Smooth muscle cell (in vitro differentiated cells): ENCODE results near the gene KCNH1. TPM values are rescaled to one million over a fixed set of nuclear protein-coding genes. Genes with fewer than 3 reads are reported as not detected.
A peak's percentile ranks its signal among the peaks of the same experiment; 100 is the strongest.

Experiments used
- DNase-seq: peaks from one replicate; lab custom pipeline; 2025; ENCODE audit not compliant: unreplicated experiment; lab: John Stamatoyannopoulos, UW
- H2AFZ ChIP-seq: fragments of 200-600 bp; sonication (generic); 2 replicates; pipeline ENCODE4 v1.6.0; 2016; ENCODE audit warnings: antibody characterized with exemption, low read depth, mild to moderate bottlenecking
- H3F3A ChIP-seq: fragments of 200-600 bp; sonication (generic); 2 replicates; pipeline ENCODE4 v1.6.0; 2017; ENCODE audit warnings: antibody characterized with exemption, low read depth
- H3K27ac ChIP-seq: fragments of 200-600 bp; sonication (generic); 2 replicates; pipeline ENCODE4 v1.5.1; 2016; ENCODE audit warnings: low read depth, mild to moderate bottlenecking
- H3K27me3 ChIP-seq: fragments of 200-600 bp; sonication (generic); 2 replicates; pipeline ENCODE4 v1.6.1; 2016; ENCODE audit warnings: low read depth, mild to moderate bottlenecking
- H3K36me3 ChIP-seq: fragments of 200-600 bp; sonication (generic); 2 replicates; pipeline ENCODE4 v1.5.1; 2016; ENCODE audit warnings: low read depth
- H3K4me1 ChIP-seq: fragments of 200-600 bp; sonication (generic); 2 replicates; pipeline ENCODE4 v1.5.1; 2016; ENCODE audit warnings: low read depth
- H3K4me2 ChIP-seq: fragments of 200-600 bp; sonication (generic); 2 replicates; pipeline ENCODE4 v1.6.0; 2016; ENCODE audit warnings: mild to moderate bottlenecking
- H3K4me3 ChIP-seq: fragments of 200-600 bp; sonication (generic); 2 replicates; pipeline ENCODE4 v1.5.1; 2016; ENCODE audit warnings: mild to moderate bottlenecking
- H3K79me2 ChIP-seq: fragments of 200-600 bp; sonication (generic); 2 replicates; pipeline ENCODE4 v1.6.0; 2016; ENCODE audit warnings: low read depth, mild to moderate bottlenecking
- H3K9ac ChIP-seq: fragments of 200-600 bp; sonication (generic); 2 replicates; pipeline ENCODE4 v1.6.0; 2016; ENCODE audit warnings: low read depth
- H3K9me3 ChIP-seq: fragments of 200-600 bp; sonication (generic); replicated peaks from 2 replicates; pipeline ENCODE4 v1.5.1; 2016; ENCODE audit warnings: low read depth
- H4K20me1 ChIP-seq: fragments of 200-600 bp; sonication (generic); 2 replicates; pipeline ENCODE4 v1.6.0; 2016; ENCODE audit warnings: low read depth
- WGBS: methylation state at CpG from one replicate; pipeline ENCODE4 v1.1.7; 2016; ENCODE audit warnings: low lambda C conversion rate; 5-methylcytosine and 5-hydroxymethylcytosine counted together
- polyA plus RNA-seq: library from polyadenylated mRNA; unstranded; fragments of >200 nt; fragmentation: Nextera tagmentation; extraction: Ambion mirVana; gene quantifications from 2 replicates; pipeline ENCODE4 v1.2.1, GENCODE V29; 2016
- total RNA-seq: library from RNA; depleted of rRNA; stranded (reverse); fragments of >200 nt; gene quantifications from 2 replicates; pipeline ENCODE4 v1.2.3, GENCODE V29; 2014
- TF ChIP-seq, protein P1 (sequence below): fragments of 200-600 bp; sonication (generic); IDR thresholded peaks from 2 replicates; pipeline ENCODE4 v1.5.1; 2017; ENCODE audit warnings: borderline replicate concordance, mild to moderate bottlenecking, antibody characterized with exemption; ENCODE audit not compliant: insufficient read depth, poor library complexity, severe bottlenecking

KCNH1 gene, protein sequence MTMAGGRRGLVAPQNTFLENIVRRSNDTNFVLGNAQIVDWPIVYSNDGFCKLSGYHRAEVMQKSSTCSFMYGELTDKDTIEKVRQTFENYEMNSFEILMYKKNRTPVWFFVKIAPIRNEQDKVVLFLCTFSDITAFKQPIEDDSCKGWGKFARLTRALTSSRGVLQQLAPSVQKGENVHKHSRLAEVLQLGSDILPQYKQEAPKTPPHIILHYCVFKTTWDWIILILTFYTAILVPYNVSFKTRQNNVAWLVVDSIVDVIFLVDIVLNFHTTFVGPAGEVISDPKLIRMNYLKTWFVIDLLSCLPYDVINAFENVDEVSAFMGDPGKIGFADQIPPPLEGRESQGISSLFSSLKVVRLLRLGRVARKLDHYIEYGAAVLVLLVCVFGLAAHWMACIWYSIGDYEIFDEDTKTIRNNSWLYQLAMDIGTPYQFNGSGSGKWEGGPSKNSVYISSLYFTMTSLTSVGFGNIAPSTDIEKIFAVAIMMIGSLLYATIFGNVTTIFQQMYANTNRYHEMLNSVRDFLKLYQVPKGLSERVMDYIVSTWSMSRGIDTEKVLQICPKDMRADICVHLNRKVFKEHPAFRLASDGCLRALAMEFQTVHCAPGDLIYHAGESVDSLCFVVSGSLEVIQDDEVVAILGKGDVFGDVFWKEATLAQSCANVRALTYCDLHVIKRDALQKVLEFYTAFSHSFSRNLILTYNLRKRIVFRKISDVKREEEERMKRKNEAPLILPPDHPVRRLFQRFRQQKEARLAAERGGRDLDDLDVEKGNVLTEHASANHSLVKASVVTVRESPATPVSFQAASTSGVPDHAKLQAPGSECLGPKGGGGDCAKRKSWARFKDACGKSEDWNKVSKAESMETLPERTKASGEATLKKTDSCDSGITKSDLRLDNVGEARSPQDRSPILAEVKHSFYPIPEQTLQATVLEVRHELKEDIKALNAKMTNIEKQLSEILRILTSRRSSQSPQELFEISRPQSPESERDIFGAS
- total RNA-seq (0.58 and 1.9 TPM in 2 replicates), polyA plus RNA-seq (0.30 and 0.71 TPM in 2 replicates)

DNA sequence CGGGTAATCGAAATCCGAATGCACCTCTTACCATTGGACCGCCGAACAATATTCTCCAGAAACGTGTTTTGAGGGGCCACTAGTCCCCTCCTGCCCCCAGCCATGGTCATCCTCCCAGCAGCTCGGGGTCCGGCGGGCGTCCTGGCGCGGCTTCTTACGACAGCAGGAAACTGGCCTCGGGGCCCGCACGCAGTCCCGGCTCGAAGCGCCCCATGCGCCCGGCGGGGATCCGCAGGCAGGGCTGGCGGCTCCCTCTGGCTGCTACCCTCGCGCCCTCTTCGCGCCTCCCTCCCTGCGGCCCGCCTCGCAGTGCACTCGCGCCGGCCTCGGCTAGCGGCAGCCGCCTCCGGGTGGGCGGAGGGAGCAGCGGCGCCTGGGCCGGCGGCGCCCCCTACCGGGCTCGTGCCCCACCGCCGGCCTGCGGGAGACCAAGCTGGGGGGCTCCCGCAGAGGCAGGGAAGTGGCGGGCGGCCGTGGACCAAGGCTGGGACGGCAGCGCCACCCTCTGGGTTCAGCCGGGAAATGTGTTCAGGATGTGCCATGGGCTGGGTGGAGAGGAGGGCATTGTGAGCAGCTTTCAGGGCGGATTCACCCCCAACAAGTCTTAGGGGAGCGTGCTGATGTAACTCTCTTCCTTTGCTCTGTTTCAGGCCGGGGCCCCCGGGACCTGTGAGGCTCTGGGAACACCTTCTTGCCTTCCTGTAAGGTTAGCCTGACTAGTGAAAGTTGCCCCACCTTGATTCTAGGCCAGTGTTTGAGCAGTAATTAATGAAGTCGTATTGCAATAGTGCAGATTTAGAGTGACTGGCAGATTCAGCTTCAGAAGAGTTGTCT lies at the start of gene KCNH1:
Gene KCNH1 (minus strand): TSS at position 313 of the 834 bp plus-strand sequence. CDS start 203 bp downstream, at position 110.
- WGBS, result 3% methylated on average over 59 of the region's 61 CpGs
- TF ChIP-seq, protein P1, sequence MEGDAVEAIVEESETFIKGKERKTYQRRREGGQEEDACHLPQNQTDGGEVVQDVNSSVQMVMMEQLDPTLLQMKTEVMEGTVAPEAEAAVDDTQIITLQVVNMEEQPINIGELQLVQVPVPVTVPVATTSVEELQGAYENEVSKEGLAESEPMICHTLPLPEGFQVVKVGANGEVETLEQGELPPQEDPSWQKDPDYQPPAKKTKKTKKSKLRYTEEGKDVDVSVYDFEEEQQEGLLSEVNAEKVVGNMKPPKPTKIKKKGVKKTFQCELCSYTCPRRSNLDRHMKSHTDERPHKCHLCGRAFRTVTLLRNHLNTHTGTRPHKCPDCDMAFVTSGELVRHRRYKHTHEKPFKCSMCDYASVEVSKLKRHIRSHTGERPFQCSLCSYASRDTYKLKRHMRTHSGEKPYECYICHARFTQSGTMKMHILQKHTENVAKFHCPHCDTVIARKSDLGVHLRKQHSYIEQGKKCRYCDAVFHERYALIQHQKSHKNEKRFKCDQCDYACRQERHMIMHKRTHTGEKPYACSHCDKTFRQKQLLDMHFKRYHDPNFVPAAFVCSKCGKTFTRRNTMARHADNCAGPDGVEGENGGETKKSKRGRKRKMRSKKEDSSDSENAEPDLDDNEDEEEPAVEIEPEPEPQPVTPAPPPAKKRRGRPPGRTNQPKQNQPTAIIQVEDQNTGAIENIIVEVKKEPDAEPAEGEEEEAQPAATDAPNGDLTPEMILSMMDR, result peak; percentile 99
- Histone ChIP-seq H3F3A (no peaks in the 10 kb centered on the region), H3K36me3 (no peaks in the 10 kb centered on the region), H3K9me3 (no peaks in the 10 kb centered on the region), H3K27ac (no peak within 1 kb of the TSS), H3K9ac (no peak within 1 kb of the TSS), H2AFZ (peak within 1 kb of the TSS; percentile 88), H3K27me3 (peaks cover 47% of the 10 kb centered on the region), H3K79me2 (no peaks in the 10 kb centered on the region), H3K4me1 (no peaks in the 10 kb centered on the region), H3K4me3 (peak within 1 kb of the TSS; percentile 54), H4K20me1 (no peaks in the 10 kb centered on the region), H3K4me2 (peak within 1 kb of the TSS; percentile 94)
- peak; percentile 53 for DNase-seq

DNA sequence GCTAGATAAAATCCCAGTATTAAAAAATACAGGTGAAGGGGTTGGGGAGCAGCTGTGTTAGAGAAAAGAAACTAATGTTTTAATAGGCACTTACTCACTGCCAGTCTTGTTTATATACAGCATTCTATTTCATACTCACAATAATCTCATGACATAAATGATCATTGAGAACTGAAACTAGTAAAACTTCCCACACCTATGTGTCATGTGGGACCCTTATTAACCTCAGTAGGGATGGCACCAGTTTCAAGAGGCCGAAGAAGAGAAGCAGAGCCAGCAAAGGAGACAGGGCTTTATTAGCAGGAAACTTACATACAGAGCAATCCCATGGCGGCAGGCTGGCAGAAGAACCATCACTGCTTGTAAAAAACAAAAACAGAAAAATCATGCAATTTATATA lies 48.8 kb upstream of the KCNH1 start:
- no peak overlapping the region for H3K27ac ChIP-seq

DNA sequence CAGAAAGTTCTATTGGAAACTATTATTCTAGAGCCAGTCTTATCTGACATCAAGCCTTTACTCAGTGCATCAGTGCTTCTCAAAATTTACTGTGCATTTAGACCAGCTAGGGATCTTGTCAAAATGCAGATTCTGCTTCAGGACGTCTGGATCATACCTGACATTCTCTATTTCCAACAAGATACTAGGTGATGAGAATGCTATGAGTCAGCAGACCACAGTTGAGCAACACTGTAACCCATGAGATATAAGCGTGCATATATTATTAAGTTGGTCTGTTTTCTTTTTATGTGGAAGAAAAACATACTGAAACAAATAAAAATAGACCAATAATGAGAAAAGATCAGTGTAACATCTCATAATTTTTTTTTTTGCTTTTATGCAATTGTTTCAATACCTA lies 40.4 kb upstream of the KCNH1 start:
- Histone ChIP-seq H3K36me3 (no peaks in the 10 kb centered on the region), H3F3A (no peaks in the 10 kb centered on the region), H3K9me3 (peaks cover 3% of the 10 kb centered on the region), H3K4me1 (no peaks in the 10 kb centered on the region), H3K4me3 (no peak overlapping the region), H3K9ac (no peak overlapping the region), H3K79me2 (no peaks in the 10 kb centered on the region), H3K27me3 (no peaks in the 10 kb centered on the region), H3K4me2 (no peak overlapping the region), H4K20me1 (no peaks in the 10 kb centered on the region), H2AFZ (no peak overlapping the region), H3K27ac (no peak overlapping the region)
- TF ChIP-seq, protein P1, result no peak
- 62% methylated on average over 2 of the region's 2 CpGs for WGBS
- no peak for DNase-seq

More for the DNA sequence above, 48.8 kb upstream of the KCNH1 start:
- 93% methylated on average over 2 of the region's 2 CpGs for WGBS
- no peak overlapping the region for H3K4me2 ChIP-seq
- no peaks in the 10 kb centered on the region for H3K27me3 ChIP-seq
- TF ChIP-seq, protein P1, result no peak
- H4K20me1 ChIP-seq, result no peaks in the 10 kb centered on the region
- H3K79me2 ChIP-seq, result no peaks in the 10 kb centered on the region
- DNase-seq, result no peak
- H2AFZ ChIP-seq, result no peak overlapping the region
- H3K9me3 ChIP-seq, result no peaks in the 10 kb centered on the region
- no peak overlapping the region for H3K4me3 ChIP-seq
- no peak overlapping the region for H3K9ac ChIP-seq
- no peaks in the 10 kb centered on the region for H3K4me1 ChIP-seq
- H3K36me3 ChIP-seq, result no peaks in the 10 kb centered on the region
- H3F3A ChIP-seq, result no peaks in the 10 kb centered on the region
